Left ventricle myocardium inferior (tissue), 1 donor: ENCODE results near the gene CRACR2B. TPM values are rescaled to one million over a fixed set of nuclear protein-coding genes. Genes with fewer than 3 reads are reported as not detected.

ENCODE experiments used
- DNase-seq: peaks from one replicate; pipeline ENCODE4 v3.0.0-alpha.2; 2020
- H3K27ac ChIP-seq: fragments of 200-600 bp; replicated peaks from 2 replicates; pipeline ENCODE4 v1.8.0; 2021
- H3K27me3 ChIP-seq: fragments of 200-600 bp; 2 replicates; pipeline ENCODE4 v1.8.0; 2021; ENCODE audit warnings: low read depth
- H3K36me3 ChIP-seq: fragments of 200-600 bp; 2 replicates; pipeline ENCODE4 v1.8.0; 2021
- H3K4me1 ChIP-seq: fragments of 200-600 bp; 2 replicates; pipeline ENCODE4 v1.8.0; 2021
- H3K4me3 ChIP-seq: fragments of 200-600 bp; 2 replicates; pipeline ENCODE4 v1.8.0; 2021; ENCODE audit warnings: mild to moderate bottlenecking, moderate library complexity
- H3K9me3 ChIP-seq: fragments of 200-600 bp; replicated peaks from 2 replicates; pipeline ENCODE4 v1.8.0; 2021
- intact Hi-C: fragments of 100-400 bp; cut with micrococcal nuclease; formaldehyde crosslinking; loops from one replicate; pipeline ENCODE4 v1.11.0; 2022
- total RNA-seq: library from RNA; stranded (reverse); fragmentation: NEBNext Ultra II Directional; extraction: Animal tissue kit (Norgen Biotek cat#: 25700); gene quantifications from one replicate; pipeline ENCODE4 v1.2.1, GENCODE V29; 2021
- TF ChIP-seq, protein P1 (sequence below): fragments of 200-600 bp; IDR thresholded peaks from 2 replicates; pipeline ENCODE4 v1.8.0; 2021; ENCODE audit warnings: antibody characterized with exemption, mild to moderate bottlenecking, borderline replicate concordance
- donor health status: DM: no; HTN: yes; CAD: no; lungs with severe emphysema.

Gene CRACR2B
- total RNA-seq, 1 donor from 2014 or later, result 23.2 TPM

DNA sequence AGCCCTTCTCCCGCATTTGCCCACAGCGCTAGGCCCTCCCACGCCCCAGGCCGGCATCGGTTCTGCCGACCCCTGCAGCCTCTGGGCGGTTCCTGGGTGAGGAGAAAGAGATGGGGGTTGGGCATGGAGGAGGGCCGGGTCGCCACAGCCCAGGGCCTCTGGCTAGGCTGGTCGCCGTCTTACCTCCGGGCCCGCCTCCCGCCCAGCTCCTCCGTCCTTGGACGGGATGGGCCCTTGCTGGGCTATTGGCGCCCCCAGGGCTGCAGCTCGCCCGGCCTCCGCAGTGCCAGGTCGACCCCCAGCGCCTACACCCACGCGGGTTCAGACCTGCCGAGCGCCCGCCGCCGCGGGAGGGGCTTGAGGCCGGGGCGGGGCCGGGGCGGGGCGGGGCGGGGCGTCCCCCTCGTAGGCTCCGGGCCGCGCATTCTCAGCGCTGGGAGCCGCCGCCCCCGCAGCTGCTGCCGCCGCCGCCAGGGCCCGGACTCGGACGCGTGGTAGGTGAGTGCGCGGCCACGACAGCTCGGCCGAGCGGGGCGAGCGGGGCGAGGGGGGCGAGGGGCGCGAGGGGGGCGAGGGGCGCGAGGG is 4.9 kb downstream of the CRACR2B start, which contains the start of gene CD151:
Gene CD151, plus strand, starts transcription at position 424 of the 585 bp plus-strand sequence. CDS start 3,118 bp downstream, outside the sequence.
- intact Hi-C loops, result no loop called here
- Histone ChIP-seq H3K36me3 (peaks cover 19% of the 10 kb centered on the region), H3K9me3 (no peaks in the 10 kb centered on the region), H3K4me3 (peak within 1 kb of the TSS; percentile 93), H3K4me1 (peaks cover 95% of the 10 kb centered on the region), H3K27me3 (no peaks in the 10 kb centered on the region), H3K27ac (peak within 1 kb of the TSS; percentile 98)
- DNase-seq, result peak; percentile 54
- TF ChIP-seq, protein P1, sequence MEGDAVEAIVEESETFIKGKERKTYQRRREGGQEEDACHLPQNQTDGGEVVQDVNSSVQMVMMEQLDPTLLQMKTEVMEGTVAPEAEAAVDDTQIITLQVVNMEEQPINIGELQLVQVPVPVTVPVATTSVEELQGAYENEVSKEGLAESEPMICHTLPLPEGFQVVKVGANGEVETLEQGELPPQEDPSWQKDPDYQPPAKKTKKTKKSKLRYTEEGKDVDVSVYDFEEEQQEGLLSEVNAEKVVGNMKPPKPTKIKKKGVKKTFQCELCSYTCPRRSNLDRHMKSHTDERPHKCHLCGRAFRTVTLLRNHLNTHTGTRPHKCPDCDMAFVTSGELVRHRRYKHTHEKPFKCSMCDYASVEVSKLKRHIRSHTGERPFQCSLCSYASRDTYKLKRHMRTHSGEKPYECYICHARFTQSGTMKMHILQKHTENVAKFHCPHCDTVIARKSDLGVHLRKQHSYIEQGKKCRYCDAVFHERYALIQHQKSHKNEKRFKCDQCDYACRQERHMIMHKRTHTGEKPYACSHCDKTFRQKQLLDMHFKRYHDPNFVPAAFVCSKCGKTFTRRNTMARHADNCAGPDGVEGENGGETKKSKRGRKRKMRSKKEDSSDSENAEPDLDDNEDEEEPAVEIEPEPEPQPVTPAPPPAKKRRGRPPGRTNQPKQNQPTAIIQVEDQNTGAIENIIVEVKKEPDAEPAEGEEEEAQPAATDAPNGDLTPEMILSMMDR, result no peak

DNA sequence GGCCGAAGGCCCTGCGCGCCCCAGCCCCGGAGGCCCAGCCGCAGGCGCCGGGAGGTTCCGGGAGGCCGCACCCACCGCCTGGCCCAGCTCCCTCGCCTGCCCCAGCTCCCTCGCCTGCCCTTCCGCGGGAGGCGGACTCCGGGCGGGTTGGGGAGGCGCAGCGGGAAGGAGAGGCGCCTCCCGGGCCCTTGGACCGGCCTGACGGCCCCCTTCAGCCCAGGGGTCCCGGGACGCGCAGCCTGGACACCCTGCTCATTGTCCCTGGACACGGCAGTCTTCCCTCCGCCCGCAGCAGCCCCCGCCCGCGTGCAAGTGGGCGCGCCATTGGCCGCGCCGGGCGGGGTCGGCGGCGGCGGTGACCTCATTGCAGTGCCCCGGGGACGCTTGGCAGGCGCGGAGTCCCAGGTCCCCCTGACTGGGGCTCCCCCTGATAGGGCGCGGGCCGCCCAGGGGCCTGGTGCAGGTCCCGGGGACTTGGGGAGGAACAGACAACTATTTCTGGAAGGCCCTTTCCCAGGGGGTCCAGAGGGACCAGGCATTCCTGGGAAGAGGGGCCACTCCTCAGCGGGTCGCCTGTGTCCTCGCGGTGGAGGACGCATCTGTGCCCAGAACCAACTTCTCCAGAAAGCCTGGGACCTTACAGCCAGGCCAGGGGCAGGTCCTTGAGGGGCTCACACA is 5.5 kb downstream of the CRACR2B start:
- intact Hi-C loops, result no loop called here

DNA sequence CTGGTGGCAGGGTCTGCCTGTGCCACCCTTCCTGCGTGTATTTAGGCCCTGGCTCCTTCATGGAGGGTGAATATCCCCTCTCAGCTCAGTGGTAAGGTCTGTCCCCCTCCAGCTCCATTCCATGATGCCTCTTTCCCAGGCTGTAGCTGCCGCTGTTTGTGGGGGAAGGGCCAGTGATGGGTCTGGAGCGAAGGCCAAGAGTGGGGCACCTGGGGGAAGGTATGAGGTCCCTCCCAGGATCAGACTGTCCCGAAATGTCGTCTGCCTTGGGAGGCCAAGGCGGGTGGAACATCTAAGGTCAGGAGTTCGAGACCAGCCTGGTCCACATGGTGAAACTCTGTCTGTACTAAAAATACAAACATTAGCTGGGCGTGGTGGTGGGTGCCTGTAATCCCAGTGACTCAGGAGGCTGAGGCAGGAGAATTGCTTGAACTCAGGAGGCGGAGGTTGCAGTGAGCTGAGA is 6.2 kb downstream of the CRACR2B start:
- Histone ChIP-seq H3K4me3 (peak overlapping the region; percentile 93), H3K36me3 (peaks cover 31% of the 10 kb centered on the region), H3K4me1 (peaks cover 95% of the 10 kb centered on the region), H3K27me3 (no peaks in the 10 kb centered on the region), H3K9me3 (no peaks in the 10 kb centered on the region), H3K27ac (peak overlapping the region; percentile 98)
- DNase-seq, result no peak
- TF ChIP-seq, protein P1, result no peak
- intact Hi-C loops, result no loop called here

More for the DNA sequence above, 5.5 kb downstream of the CRACR2B start:
- no peaks in the 10 kb centered on the region for H3K27me3 ChIP-seq
- H3K27ac ChIP-seq, result peak overlapping the region; percentile 98
- peak; percentile 73 for DNase-seq
- peaks cover 95% of the 10 kb centered on the region for H3K4me1 ChIP-seq
- peak overlapping the region; percentile 93 for H3K4me3 ChIP-seq
- H3K36me3 ChIP-seq, result peaks cover 25% of the 10 kb centered on the region
- TF ChIP-seq, protein P1, result no peak
- no peaks in the 10 kb centered on the region for H3K9me3 ChIP-seq

DNA sequence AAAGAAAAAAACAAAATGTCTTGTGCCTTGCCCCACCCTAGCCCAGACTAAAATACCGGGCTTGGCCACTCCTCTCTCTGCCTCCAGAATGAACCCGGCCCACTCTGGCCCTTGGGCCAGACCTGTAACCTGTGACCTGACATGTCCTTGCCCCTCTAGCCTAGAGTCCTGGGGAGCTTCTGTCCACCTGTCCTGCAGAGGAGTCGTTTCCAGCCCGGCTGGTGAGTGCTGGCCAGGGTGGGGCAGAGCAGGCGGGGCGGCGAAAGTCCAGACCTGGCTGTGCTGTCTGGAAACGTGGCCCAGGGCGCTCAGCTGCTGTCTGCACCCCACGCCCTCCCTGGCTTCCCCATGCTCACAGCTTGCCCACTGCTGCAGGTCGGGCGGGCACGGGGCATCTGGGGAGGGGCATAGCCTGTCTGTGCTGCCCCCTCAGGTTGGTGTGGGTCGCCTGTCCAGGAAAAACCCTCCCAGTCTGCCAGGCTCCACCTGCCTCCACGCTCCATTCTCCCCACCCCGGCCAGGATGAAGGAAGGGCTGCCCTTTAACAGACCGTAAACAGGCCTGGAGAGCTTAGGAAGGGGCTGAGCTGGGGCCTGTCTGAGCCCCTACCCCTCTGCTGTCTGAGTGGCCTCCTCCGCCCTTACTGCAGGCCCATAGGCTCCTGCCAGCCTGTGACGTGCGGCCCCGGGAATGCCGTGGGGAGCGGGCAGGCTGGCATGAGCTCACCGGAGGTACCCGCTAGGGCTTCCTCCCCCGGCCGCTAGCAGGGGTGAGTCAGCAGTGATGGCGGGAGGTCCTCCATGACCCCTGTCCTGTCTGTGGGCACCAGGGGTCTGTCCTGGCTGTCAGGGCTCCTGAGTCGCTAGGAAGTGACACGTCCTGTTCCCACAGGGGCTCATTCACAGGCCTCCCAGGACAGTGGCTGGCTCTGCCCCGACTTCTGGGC is 6.9 kb downstream of the CRACR2B start:
- peak; percentile 82 for DNase-seq

More for the DNA sequence above, 6.9 kb downstream of the CRACR2B start:
- no peaks in the 10 kb centered on the region for H3K27me3 ChIP-seq
- H3K4me3 ChIP-seq, result peak overlapping the region; percentile 93
- peaks cover 95% of the 10 kb centered on the region for H3K4me1 ChIP-seq
- H3K36me3 ChIP-seq, result peaks cover 39% of the 10 kb centered on the region
- H3K27ac ChIP-seq, result peak overlapping the region; percentile 98
- TF ChIP-seq, protein P1, result no peak
- H3K9me3 ChIP-seq, result no peaks in the 10 kb centered on the region
- intact Hi-C loops, result no loop called here
